Dermis blood vessel endothelial cell (primary cell): ENCODE measurements around the gene KMT2D. TPM values are rescaled to one million over a fixed set of nuclear protein-coding genes. Genes with fewer than 3 reads are reported as not detected.
A peak's percentile ranks its signal among the peaks of the same experiment; 100 is the strongest.

Source experiments
- DNase-seq: peaks from one replicate; pipeline ENCODE4 v3.0.0; 2010
- total RNA-seq: library from RNA; depleted of rRNA; stranded (reverse); fragments of >200 nt; gene quantifications from 2 replicates; pipeline ENCODE4 v1.2.3, GENCODE V29; 2014

Gene KMT2D, protein sequence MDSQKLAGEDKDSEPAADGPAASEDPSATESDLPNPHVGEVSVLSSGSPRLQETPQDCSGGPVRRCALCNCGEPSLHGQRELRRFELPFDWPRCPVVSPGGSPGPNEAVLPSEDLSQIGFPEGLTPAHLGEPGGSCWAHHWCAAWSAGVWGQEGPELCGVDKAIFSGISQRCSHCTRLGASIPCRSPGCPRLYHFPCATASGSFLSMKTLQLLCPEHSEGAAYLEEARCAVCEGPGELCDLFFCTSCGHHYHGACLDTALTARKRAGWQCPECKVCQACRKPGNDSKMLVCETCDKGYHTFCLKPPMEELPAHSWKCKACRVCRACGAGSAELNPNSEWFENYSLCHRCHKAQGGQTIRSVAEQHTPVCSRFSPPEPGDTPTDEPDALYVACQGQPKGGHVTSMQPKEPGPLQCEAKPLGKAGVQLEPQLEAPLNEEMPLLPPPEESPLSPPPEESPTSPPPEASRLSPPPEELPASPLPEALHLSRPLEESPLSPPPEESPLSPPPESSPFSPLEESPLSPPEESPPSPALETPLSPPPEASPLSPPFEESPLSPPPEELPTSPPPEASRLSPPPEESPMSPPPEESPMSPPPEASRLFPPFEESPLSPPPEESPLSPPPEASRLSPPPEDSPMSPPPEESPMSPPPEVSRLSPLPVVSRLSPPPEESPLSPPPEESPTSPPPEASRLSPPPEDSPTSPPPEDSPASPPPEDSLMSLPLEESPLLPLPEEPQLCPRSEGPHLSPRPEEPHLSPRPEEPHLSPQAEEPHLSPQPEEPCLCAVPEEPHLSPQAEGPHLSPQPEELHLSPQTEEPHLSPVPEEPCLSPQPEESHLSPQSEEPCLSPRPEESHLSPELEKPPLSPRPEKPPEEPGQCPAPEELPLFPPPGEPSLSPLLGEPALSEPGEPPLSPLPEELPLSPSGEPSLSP (N-terminal part only)
- total RNA-seq: 41.2 and 99.0 TPM in 2 replicates

DNA sequence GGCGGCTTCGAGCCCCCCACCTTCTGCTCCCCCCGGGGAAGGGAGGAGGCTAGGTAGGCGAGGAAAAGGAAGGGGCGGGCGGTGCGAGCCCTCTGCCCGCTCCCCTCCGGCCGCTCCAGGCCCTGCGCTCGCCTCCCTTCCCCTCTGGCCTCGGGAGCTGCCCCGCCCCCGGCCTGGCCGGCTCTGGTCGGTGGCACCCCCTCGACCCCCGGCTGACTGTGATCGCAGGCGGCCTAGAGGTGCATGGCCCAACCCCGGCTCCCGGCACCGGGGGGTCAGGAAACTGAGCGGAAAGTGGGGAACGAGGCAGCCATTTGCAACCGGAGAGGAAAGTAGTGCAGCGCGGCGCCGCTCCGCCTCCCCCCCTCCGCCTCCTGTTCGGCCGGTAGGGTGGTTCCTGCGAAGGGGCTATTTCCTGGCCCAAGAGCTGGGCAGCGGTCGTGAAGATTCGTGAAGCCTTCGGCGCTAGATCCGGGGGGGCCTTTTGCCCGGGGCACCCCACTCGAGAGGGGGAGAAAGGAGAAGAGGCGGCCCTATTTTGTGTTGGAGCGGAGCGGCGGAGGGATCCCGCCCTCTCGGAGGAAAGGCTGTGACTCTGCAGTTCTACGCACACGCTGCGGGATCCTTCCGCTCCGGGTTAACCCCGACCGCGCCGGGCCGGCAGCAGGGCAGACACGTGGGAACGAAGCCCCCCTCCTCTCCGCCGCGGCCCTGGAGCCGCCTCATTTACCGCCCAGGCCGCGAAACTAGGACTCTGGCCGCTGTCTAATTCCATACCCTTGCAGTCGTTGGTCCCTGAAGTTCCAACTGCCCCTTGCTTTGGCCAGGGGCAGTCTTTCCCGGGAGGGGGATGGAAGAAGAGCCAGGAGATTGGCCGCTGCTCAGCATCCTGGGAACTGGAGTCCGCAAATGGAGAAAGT, at the start of gene KMT2D:
KMT2D (minus strand) TSS at position 558 of the 920 bp plus-strand sequence. CDS start 5,470 bp downstream, outside the sequence.
- peak; percentile 97 for DNase-seq

DNA sequence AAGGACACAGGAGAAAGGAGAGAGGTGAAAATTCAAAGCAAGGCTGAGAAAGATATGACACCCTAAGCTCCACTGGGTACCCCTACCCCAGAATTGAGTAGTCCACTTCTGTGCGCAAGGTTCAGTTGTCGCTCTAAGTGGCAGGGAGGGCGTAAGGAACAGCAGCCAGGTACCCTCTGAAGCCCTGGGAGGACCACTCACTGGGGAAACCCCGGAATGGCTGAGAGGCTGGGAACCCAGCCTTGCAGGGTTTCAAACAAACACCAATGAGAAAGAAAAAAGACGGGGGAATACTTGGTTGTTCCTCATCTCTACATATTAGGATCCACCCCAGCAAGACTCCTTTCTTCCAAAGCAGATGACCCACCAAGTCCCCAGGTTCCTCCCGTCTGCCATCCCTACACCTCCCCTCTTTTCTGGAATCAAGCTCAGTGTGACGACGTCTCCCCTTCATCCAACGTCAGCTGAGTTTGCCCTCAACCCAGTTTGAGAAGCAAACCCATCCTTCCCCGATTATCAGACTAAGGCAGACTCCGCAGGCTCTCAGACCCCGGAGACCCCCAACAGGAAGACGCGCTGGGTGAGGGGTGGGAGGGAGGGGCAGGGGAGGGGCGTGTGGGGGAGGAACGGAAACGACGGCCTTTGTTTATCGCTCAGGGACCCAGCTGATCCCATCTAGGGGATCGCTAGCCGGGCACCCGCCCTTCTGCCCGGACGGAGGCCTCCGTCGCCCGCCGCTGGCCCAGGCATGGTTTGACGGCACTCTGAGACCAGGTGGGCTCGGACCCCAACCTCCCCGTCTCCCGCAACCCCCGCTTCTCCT, 49.3 kb upstream of the KMT2D start:
- peak; percentile 48 for DNase-seq

DNA sequence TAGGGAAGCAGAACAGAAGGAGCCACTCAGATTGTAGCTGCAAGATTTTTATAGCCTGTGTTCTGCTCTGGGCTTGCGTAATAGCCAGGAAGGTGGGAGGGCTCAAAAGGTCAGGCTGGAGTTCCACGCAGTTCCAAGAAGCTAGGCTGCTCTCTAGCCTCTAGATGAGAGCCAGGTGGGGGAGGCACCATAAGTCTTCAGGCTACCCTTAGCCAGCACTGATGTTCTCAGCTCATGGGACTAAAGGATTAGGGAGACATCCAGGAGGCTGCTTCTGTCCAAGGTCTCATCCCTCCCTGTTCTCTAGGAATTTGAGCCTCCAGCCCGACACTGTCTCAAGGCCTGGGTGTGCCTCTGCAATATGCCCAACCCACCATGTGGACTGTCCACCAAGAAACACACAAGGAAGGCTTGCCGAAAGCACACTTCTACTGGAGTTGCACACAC, 48.4 kb upstream of the KMT2D start:
- DNase-seq: peak; percentile 56

DNA sequence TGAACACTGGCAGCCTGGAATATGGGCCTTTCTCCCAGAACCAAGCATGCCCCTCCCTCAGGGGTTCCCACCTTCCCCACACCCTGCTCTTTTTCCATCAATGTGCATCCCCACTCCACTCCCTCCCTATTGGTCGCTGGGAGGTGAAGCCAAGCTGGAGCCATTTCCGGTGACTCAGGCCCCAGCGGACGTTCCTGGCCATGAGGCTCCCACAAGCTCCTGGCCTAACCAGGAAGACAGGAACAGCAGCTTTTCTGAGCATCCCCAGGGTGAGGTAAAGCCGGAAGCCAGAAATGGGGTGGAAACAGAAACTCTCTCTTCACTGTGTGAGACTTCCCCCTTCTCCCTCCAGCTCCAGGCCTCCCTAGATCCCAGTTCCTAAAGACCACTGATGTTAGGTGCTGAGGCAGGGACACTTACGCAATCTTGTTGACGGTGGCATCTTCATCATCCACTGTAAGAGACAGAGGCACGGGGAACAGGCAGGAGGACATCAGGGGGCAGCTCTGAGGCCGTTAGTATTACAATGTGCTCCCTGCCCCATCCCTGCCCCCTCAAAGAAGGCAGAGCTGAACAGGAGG, 45.0 kb upstream of the KMT2D start:
- peak; percentile 89 for DNase-seq

DNA sequence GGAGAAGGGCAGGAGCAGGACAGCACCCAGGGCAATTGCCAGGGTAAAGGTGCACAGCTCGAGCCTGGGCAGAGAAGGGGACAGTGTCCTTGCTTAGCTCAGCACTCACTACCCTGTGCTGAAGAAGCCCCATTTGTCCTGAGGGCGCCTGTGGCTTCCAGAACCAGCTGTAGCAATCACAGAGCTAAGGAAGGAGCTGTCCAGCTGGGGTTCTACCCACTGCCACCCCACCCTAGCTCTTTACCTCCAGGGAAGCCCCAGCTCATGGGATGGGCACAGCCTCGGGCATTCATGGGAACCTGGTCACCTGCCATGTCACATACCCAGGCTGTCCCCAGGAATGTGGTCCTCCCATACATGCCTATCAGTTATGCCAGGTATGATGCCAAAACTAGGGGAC, 44.2 kb upstream of the KMT2D start:
- no peak for DNase-seq

DNA sequence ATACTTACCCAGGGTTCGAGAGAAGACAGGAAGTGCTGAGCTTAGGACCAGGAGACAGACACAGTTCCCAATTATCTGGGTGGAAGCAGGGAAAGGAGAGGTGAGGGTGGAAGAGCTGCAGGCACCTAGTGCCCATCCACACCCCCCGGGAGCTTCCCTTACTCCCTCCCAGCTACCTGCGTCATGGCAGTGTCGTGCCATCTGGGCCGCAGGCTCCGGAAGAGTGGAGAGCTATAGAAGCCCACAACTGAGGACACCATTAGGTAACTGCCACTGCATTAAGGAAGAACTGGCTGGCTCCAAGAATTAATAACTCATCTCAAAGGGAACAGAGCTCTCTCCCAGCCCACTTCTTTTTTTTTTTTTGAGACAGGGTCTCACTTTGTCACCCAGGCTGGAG, 39.8 kb upstream of the KMT2D start:
- DNase-seq: no peak

DNA sequence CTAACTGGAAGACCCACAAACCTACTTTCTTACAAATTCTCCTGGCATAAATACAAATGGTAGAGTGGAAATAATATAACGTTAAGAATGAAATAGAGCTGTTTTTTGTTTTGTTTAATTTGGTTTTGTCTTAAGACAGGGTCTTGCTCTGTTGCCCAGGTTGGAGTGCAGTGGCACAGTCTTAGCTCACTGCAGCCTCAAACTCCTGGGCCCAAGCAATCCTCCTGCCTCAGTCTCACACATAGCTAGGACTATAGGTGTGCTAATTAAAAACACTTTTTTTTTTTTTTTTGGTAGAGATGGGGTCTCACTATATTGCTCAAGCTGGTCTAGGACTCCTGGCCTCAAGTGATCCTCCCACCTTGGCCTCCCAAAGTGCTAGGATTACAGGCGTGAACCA, 38.1 kb upstream of the KMT2D start:
- DNase-seq: no peak

DNA sequence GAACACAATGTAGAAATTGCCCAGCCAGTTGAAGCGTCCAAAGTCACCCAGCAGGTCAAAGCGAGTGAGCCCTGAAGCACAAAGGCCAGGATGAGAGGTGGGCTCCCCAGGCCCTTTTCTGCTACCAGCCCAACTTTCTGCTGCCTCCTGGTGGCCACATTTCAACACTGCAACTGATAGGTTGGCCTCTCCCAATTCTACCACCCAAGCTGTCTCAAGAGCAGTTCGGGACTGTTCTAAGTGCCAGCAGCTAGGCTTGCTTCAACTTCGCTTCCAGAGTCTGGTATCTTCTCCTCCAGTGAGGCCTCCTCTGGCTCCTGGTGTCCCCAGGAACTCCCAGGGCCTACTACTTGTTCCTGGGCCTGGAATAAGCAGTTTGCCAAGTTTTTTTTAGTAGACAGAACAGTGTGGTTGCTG, 37.4 kb upstream of the KMT2D start:
- DNase-seq: peak; percentile 79

DNA sequence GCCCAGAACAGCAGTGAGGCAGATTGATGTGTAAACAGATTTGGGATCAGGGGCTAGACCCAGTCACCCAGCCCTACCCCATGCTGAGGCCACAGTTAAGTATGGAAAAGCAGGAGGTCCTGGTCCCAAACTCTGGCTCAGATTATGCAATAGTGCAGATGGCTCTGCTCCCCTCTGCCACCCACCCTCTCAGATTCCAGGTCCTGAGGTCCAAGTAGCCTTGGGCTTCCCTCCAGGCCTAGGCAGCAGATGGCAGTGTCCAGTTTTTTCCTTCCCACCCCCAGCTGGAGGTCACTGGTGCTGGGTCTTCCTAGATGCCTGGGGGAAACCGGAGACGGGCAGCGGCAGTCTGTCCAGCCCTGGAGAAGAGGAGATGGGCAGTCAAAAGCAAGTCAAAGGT, 36.8 kb upstream of the KMT2D start:
- no peak for DNase-seq

DNA sequence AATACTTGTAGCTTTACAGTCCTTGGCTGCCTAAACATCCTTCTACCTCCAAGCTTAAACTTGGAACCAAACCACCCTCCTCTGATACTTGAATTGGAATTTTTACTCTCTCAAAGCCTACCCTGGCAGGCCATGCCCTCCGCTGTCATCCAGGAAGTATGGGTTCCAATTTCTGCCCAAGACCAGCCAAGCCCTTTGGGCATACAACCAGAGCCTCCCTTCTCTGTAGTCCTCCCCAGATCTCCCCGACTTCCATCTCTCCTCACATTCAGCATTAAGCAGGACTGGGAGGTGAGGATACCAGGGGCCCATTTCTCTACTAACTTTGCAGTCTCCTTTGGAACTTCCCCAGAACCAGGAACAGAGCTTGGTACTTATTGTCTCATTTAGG, 34.4 kb upstream of the KMT2D start:
- DNase-seq: no peak

DNA sequence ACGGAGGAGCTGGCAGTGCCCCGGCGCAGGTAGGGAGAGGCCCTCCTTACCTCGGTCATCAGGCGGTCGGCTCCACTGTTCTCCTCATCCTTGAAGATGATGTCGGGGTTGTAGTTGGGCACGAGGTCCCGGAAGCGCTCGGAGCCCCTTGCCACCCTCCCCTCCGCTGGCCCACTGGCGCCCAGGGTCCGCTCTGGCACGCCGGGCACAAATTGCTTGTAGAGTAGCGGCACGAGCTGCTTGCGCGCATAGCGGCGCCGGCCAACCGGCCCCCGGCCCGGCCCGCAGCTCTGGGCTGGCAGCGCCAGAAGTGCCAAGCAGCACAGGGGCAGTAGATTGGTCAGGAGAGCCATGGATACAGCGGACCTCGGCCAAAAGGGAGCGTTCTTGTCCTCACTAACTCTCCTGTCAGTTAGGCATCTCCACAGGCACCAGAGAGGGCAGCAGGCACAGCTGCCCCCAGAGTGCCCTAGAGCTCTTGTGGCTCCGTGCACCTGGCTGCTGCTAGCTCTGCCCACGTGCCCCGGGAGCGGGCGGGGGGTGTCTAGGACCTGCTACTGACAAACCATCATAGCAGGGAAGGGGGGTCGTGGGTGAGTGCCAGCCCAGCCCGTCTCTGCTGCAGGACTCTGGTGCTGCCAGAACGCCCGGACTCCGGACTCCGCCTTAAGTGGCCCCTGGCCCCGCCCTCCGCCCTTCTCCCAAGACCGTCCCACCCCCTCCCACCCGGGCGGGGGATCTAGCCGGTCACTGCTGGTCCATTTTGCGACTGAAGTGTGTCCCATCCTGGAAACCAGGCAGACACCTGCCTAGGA, 33.8 kb upstream of the KMT2D start, which contains the start of gene DHH:
DHH (minus strand) TSS at position 642 of the 815 bp plus-strand sequence; CDS start at position 353, 289 bp downstream.
- DNase-seq: peak; percentile 45

DNA sequence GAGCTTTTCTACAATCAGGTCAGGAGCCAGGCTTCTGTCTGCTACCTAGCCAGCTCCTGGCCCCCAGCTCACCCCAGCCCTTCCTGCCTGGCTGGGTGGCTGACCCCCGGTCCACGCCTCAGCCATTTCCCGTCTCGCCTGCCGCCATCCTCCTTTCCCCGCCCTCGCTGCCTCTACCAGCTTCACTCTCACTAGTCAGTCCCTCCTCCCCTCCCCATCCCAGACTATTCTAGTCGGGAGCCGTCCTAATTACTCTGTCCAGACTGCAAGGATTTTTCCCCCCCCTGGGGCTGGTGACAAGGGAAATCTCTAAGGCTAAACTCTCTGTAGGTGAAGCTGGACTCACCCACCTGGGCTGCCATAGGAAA, 33.2 kb upstream of the KMT2D start:
- DNase-seq: peak; percentile 42

DNA sequence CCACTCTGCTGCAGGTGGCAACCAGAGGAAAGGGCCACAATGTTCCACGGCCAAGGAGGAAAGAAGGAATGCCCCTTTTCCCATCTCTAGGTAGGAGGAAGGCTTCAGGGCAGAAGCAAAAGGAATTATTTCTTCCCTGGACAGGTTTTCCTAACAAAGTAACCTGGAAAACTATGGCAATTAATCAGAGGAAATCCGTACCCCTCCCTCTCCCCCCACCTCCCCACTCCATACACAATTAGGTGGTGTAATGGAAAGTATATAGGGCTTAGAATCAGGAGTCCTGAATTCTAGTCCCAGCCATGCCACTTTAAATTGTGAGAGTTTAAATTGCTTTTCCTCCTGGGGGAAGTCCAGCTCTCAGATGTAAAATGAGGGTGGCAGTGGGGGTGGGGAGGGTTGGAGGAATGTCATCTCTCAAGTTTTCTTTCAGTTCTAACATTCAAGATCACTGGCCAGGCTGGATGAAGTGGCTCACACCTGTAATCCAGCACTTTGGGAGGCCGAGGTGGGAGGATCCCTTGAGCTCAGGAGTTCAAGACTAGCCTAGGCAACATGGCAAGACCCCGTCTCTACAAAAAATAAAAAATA, 32.3 kb upstream of the KMT2D start:
- DNase-seq: peak; percentile 15

DNA sequence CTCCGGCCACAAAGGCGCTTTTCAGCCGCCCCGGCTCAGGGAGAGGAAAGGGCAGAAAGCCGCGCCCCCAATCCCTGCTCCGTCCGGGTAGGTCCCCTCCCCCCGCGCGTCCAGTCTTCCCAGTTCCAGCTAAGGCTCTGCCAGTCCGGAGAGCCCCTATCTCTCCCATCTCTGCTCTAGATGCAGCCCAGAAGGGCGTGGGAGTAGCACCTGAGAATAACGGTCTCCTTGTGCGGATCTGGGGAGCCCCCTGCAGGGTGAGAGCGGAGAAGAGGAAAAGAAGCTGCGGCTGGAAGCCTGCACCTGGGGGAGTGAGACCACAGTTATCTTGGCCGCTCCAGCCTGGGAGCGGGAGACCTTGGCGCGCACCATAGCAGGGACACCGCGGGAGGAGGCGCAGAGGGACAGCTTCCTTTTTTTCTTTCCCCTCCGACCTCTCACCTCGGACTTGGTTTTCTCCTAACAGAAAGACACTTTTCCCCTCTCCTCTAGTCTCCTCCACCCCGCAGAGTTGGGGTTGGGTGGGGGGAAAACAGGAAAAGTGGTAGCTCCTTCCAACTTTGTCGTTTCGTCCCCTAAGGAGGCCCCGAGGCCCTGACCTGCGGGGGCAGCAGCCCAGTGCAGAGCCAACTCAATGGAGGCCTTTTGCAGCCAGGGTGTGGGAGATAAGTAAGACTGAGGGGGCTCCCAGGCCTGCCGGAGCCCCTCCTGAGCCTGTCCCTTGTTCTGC, 31.7 kb upstream of the KMT2D start:
- DNase-seq: peak; percentile 73

DNA sequence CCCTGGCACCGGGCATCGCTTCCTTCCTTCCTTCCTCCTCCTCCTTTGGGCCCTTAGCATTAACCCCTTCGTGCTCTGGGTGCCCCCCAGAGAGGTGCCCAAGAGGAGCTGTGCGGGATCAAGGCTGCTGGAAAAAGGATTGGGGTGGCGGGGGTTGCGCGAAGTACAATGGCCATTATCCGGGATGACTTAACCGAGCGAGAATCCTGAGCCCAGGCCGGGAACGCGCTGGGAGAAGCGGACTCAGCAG, 31.2 kb upstream of the KMT2D start:
- no peak for DNase-seq

DNA sequence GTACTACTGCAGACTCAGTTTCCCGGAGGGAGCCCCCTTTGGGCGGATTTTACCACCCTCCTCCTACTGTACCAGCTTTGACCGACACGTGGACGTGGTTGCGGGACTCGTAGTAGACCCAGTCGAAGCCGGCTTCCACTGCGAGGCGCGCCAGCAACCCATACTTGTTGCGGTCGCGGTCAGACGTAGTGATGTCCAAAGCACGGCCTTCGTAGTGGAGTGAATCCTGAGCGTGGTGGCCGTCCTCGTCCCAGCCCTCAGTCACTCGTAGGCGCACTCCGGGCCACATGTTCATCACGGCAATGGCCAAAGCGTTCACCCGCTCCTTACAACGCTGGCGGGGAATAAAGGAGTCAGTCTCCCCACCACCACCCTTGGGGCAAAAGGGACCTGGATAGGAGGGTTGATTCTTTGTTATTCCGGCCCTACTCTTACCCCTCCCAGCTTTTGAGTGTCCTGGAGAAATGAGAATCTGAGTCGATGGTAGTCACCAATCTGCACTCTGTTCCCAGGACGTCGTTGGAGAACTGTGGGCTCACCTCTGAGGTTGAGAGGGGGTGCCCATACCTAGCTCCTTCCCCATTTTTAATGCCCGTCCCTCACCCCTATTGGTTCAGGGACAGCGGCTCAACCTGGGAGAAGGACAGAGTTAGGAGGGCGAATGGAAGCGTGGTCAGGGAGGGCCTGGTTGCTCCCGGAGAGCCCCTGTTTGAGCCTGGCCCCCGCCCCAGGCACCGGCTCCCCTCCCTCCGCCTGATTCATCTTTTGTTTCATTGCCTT, 30.7 kb upstream of the KMT2D start:
- DNase-seq: no peak

DNA sequence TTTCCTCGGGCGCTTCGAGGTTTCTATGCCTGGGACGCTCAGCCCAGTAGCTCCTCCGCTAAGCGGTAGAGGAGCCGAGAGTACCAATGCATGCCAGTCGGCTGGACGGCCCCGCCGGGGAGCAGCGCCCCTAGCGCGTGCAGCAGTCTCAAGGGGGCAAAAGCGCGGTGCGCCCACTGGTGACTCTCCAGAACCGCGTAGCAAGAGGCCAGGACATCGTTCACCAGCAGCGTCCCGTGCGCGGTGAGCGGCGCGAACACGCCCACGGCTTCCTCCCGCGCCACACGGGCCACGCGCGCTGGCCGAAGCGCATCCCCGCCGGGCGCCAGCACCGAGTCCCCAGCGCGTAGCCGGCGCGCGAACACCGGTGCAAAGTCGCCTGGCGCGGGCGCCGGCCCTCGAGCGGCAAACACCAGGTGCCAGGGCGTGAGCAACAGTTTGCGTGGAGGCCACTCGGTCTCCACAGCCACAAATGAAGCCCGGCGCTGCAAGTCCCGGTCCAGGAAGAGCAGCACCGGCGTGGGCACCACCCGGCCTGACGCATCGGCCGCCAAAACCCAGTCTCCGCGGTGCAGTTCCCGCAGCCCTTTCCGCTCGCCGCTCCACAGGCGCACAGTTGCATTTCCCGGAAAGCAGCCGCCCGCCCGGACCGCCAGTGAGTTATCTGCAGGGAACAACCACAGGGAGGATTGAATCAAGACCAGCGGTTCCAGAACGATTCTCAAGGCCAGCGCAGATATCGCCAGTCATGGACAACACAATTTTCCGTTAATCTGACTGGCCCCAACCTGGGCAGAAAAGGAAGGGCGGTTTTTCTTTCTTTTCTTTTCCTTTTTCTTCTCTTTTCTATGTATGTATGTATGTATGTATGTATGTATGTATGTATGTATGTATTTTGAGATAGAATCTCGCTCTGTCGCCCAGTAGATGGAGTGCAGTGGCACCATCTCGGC, 29.5 kb upstream of the KMT2D start:
- peak; percentile 56 for DNase-seq
